GM12874 (cell line): ENCODE measurements around the gene FOXG1.

Source experiments
- TF ChIP-seq, protein P1 (sequence below): IDR thresholded peaks from 2 replicates; pipeline ENCODE4 v1.5.1; 2011; ENCODE audit warnings: low read depth, mild to moderate bottlenecking, control low read depth, low read length, moderate library complexity; ENCODE audit not compliant: insufficient read depth

FOXG1 gene

DNA sequence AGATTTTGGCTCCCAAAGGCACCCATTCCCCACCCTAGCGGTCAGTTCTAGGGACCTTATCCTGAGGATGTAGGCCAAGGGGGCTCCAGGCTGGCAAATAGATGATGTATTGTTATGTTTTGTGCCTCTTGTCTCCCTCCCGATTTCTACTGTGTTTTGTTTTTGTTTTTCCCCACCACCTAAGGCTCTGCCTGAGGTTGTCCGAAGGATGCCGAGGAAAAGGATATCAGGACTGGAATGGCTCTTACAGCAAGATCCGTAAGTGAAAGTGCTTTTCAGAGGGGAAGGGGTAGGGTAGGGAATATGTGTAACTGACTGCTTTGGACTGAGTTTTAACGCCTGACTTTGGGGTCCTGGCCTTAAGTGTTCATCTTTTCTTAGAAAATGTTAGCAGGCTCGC is 6.6 kb downstream of the FOXG1 start:
- TF ChIP-seq, protein P1, sequence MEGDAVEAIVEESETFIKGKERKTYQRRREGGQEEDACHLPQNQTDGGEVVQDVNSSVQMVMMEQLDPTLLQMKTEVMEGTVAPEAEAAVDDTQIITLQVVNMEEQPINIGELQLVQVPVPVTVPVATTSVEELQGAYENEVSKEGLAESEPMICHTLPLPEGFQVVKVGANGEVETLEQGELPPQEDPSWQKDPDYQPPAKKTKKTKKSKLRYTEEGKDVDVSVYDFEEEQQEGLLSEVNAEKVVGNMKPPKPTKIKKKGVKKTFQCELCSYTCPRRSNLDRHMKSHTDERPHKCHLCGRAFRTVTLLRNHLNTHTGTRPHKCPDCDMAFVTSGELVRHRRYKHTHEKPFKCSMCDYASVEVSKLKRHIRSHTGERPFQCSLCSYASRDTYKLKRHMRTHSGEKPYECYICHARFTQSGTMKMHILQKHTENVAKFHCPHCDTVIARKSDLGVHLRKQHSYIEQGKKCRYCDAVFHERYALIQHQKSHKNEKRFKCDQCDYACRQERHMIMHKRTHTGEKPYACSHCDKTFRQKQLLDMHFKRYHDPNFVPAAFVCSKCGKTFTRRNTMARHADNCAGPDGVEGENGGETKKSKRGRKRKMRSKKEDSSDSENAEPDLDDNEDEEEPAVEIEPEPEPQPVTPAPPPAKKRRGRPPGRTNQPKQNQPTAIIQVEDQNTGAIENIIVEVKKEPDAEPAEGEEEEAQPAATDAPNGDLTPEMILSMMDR = no peak

DNA sequence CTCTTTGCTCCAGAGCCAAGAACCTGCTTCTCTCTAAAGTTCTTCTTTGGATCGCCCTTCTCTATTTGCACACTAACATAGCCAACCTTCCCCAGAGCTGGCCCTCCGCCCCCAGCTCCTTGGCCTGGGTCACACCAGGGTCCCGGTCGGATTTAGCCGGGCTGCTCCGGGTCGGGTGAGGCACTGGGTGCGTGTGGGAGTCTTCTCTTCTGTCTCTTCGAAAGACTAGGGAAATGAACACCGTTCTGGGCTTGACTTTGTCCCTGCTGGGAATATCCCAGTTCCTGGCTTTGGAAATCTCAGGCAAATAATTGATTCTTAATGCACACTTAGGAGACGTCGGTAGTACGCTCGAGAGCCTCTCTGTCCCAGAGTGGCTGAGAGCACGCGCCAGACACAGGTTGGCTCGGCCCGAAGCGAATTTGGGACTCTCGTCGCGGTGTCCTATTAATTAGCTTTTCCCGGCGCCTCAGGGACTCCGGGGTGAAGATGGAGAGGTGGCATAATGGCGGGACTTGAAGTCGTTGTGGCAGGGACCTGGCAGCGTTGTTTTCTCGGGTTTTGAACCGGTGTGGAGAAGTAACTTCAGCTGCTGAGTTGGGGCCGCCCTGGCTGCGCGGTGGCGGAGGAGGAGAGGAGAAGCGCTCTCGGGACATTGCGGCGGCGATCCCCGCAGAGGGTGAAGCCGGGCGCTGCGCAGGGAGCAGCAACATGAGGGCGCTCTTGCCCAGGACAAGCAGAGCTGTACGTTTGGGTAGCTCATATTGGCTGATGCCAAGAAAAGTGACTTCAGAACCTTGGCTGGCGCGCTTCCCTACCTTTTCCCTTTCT is 7.5 kb downstream of the FOXG1 start:
- TF ChIP-seq, protein P1 = no peak

DNA sequence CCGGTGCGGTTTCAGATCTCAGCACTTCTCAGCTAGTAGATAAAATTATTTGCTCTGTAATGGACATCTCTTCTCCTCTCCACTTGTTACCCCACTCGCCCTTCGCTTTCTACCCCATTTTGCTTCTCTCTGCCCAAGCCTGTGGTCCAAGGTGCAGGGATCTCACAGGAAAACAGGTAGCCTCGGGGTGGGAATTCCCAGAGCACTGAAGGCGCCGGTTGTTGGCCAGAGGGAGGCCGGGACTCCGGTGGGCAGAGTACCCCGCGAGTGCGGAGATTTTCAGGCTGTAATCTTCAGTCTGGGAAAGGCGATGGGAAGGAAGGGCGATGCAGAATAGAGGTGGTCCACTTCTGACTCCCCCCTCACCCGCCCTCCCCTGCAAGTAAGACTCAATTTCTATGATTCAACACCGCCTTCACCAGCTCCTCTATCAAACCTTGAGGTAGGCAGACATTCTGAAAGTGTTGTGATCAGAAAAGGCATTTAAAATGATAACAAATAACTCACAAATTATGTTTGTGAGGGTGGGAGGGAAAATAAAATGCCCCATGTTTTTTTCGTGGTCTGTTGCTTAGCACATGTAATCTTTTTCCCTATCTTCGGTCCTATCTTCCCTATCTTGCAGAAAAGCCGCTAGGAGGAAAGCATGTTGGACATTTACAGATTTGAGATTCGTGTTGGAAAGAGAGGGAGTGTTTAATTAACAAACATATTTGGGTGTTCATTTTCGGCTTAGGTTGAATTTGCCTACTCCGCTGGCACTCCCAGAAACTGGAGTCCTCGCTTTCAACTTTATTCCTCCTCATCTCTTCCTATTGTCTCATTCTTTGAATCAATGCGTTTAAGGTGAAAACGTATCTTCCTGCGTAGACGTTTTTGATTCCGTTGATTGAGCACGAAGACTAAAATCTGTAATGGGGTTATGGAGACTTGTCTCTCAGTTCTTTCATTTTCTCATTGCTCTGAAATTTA is 8.5 kb downstream of the FOXG1 start:
- TF ChIP-seq, protein P1 = no peak

DNA sequence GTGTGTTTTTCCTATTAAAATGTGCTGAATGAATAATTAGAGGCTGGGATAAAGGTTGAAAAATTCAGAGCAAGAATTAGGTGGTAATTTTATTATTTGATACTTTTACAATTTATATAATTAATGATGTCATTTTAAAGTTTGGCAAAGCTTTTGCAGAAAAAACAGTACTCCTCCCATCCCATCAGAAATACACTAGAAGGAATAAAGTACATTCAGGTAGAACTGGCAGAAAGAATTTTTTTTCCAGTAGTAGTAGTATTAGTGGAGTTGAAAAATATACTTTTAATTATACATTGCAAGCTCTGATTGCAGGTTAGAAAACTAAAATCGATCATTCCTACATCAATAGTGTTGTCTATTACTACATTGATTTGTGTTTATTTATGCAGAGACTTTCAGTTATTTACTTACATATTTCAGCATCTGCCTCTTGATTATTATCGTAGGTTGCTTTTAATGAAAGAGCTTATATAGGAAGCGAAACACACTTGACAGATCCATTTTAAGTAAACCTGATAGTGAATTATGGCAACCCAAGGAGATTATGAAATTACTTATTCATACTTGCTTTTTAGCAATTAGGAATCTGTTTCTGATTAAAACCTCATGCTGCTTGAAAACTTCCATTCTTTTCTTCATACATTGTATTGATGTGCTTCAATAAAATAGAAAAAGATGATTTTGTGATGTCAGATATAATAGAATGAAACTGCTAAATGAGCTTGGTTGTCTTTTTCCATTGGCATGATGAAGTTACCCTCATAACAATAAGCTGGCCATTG is 10.1 kb downstream of the FOXG1 start:
- TF ChIP-seq, protein P1 = no peak

DNA sequence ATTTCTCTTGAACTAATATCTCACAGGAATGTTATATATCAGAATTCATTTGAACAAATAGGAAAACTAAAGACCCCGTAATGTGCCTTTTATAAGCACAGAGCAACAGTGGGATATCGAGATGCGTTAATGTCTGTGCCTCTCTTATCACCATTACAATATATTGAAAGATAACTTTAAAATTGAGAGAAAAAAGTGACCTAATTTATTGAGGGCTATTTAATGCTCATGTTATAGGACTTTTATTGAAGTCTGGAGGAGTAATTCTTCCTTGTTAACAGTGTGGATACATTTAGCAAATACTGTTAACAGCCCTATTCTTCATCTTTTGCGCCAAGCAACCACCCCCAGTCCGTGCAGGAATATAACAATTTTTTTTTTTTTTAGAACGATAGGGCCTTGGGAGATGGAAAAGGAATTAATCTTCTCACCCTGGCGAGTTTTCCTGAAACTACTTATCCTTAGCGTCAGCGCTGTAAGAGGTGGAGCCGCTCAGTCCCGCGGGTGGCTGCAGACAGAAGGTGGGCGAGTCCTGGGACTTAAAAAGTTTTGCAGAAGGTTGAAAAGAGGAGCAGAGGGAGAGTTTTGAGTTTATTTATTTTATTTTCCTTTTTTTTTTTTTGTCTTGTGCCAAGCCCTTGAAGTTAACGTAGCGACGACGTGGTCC is 11.0 kb downstream of the FOXG1 start:
- TF ChIP-seq, protein P1 = no peak

DNA sequence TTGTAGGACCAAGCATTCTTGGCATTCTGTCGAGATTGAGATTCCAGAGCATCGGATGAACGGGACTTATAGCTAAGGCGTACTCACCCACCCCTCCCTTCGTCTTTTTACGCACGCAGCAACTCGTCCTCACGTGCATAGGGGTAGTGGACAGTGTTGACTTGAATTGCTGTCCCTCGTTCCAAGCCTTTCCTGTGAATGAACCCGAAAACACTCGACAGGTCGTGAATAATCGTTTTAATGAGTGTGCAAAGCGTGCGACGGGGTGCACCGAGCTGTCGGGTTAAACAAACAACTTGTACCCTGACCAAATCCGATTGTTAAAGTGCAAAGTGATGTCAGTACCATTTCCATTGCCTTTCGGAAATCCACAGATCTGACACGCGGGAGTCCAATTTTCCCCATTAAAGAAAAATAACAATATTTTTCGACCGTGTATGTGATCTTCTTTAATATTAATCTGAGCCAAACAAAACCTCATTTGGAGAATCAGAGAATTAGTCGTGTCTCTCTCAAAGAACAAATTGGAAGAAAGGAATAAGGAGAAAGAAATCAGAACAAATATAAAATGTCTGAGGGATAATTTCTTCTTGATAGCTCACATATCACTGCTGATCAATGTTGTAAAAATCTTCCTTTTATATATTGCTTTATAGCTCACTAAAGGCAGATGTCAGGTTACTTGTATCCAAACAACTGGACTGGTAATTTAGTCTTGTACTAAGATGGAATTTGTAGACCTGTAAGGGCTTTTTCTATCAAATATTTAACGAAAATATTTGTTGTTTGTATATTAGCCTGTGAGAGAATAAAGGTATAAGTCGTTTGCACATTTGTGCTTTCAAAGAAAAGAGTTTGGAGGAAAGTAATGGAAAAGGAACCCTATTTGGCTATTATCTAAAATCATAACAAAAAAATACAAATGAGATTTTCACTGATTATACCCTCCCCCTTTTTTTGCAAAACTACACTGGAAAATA is 11.8 kb downstream of the FOXG1 start:
- TF ChIP-seq, protein P1 = no peak
